Stimulated activated CD8-positive, alpha-beta memory T cell treated with anti-CD3 and anti-CD28 coated beads, Interleukin-4, amount 100 ng/mL, for 4 hours (primary cell): Measurements from ENCODE around the gene LPAR3.
"Not testable (repeated sequence)": the region's sequence is repeated elsewhere in the genome, so short reads cannot be mapped to it uniquely, and the experiment has no call there.

Experiments used
- DNase-seq, 2 donors: peaks; one replicate each; pipeline ENCODE4 v3.0.0-alpha.2; 2020; ENCODE audit warnings: low read depth in 2 of 2, low spot score in 1 of 2

LPAR3 gene

DNA sequence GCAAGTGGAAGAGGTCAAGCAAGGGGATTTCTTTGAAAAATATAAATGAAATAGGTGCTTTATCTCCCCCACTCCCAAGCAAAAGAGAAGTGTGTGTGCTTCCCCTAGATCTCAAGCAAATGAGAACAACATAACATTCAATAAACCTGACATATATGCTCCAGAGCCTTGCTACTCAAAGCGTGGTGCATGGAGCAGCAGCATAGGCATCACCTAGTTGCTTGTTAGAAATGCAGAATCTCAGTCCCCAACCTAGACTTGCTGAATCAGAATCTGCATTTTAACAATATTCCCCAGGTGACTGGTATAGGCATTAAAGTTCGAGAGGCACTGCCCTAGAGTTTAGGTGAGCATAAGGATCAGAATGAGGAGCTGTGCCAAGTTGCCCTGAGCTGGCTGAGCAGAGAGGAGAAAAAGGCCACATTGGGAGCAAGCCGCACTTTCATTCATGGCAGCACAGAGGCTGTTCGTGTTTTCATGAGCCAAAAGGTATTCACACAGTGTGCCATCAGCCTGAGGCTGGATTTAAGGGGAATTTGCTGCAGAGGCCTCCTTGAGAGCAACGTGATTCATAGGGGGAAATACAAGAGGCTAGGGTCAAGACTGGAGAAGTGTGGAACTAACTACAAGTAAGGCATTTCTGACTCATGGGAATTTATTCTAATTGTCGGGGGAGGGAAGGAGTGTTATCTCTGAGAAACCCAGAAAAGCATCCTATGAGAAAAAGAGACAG lies 14.3 kb upstream of the LPAR3 start:
- no peak for DNase-seq

- not testable (repeated sequence) for DNase-seq
Observed at GRCh38 chr1:84902727-84903126, 9.7 kb upstream of the LPAR3 start.

DNA sequence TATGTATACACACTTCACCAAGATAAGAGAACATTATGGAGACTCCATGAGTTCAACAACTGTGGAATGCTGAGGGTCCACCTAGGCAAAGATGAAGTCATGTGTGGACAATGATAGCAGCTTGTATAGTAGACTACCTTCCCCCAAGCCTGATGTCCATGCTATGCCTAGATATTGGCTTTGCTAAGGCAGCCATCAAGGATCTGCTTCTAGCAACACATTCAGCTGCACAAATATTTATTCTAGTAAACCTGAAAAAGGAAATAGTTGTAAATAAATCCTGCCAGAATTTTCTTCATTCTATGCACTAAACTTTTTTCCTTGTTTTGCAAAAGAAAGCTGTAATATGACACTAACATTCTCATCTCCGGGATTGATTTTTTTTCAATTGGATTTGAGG lies 7.0 kb upstream of the LPAR3 start:
- DNase-seq = no peak

DNA sequence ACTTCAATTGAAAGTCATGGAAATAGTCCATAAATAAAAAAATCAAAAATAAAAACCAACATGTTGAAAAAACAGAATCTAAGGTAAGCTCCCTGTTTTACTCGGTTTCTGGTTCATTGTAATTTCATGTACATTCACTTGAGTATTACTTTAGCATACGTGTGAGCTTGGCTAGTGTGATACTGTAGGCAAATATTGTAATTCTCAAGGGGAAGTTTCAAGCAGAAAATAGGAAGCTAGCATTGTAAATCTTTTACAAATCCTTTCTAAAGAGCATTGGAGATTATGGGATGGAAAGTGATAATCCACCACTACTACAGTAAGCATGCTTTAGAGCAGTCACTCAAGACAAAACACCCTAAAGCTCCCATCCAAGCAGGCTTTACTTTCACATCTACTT lies 3.3 kb upstream of the LPAR3 start:
- no peak for DNase-seq

DNA sequence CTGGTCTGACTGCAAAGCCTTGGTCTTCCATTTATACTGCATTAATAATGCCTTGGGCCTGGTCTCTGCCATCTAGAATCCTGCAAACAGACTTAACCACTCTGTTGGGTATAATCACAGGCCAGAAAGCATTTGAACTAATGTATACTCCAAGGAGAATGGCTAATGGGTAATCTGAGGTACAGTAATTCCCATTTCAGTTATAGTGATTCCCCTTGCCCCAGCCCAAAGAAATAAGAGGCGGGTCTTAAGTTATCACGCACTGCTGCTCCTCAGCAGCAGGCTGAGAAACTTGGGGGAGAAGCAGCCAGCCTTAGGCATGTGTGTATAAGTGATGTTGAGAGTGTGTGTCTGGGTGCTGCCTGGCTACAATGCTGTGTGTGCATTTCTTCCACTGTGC lies 2.4 kb downstream of the LPAR3 start:
- no peak for DNase-seq

DNA sequence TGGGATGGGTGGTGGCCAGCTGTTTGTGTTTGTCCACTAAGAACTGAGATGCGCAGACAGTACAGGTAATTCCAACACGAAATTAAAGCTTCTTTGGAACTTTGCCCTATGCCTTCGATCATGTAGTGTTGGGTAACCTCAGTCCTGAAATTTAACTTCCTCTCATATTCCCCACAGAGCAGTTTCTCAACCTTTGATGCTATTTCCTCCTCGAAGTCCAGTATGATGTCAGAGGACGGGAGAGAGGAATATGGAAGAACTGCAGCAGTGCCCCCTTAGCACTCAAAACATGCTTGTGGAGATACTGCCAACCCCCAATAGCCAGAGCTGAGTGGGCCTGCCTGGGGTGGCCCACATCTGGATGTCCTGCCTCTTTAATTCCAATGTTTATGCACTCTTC lies 3.6 kb downstream of the LPAR3 start:
- DNase-seq = no peak

- peak in 1 of 2 donors; percentile 12 for DNase-seq
Observed at GRCh38 chr1:84888753-84889152, 4.3 kb downstream of the LPAR3 start.

GRCh38 chr1:84887261-84887934 lies 5.6 kb downstream of the LPAR3 start:
- DNase-seq = no peak

DNA sequence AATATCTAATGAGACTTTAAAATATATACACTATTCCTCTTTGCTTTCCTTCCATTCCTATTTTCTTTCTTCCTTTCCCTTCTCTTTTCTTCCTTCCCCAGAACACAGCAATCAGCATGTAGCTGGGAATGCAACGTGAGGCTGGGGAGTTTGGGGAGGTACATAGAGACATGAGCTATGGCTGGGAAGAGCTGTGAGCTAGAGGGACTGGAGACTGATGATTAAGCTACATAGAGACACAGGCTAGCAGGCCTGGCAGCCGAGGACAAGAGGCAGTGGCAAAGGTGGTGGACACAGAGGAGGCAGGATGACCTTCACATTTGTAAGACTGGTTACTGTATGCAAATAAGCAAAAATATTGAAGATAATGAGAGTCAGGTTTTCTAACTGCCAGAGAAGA lies 7.5 kb downstream of the LPAR3 start:
- DNase-seq = no peak

GRCh38 chr1:84884671-84885389 lies 8.2 kb downstream of the LPAR3 start:
- no peak for DNase-seq

DNA sequence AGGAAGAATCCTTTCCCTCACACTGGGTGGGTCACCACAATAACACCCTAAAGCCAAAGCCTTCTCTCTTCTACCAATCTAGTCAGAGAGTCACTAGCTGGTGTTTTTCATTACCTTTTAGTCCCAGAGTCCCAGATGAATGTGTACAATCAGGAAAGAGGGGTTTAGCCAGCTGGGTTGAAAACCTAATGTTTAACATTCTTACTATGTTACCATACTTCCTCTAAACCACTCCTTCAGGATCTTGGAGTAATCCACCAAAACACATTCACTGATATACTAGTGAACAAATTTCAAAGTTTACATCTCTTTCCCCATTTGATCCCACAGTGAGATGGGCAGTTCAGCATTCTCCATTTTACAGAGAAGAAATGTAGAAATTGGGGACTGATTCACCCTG lies 9.7 kb downstream of the LPAR3 start:
- no peak for DNase-seq

GRCh38 chr1:84877592-84877991 lies 15.4 kb downstream of the LPAR3 start:
- DNase-seq = no peak

DNA sequence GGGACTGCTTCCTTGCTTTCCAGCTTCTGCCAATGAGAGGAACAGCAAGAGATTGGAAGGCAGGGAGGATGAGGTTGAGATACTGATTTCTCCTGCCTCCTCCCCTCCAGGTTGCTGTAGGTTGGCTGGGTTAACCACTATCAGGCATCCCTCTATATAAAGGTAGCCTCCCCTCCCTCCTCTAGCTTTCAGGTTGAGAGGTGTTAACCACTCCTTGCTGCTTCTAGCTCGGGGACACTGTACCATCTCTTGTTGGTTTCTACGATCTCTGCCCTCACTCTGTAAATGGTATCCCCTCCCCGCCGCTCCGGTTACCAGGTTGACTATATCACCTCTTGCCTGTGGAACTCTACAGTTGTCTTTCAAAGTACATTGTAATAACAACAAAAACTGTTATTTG lies 16.7 kb downstream of the LPAR3 start:
- DNase-seq = no peak

DNA sequence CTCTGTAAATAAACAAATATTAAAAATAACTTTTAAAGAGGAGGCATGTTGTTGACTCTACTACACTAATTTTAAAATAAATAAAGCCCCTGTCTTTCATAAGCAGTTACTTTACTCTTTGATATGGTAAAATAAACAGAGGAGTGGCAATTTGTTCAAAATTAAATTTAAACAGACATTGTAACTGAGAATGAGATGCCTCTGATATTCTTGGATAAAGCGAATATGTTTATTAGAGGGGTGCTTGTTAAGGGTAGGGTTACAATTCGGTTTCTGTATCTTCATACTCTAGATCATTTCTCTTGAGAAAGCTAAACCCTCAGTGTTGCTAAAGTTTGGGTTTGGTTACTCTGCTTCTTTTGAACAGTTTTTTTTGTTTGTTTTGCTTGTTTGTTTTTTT lies 19.6 kb downstream of the LPAR3 start:
- DNase-seq = no peak

DNA sequence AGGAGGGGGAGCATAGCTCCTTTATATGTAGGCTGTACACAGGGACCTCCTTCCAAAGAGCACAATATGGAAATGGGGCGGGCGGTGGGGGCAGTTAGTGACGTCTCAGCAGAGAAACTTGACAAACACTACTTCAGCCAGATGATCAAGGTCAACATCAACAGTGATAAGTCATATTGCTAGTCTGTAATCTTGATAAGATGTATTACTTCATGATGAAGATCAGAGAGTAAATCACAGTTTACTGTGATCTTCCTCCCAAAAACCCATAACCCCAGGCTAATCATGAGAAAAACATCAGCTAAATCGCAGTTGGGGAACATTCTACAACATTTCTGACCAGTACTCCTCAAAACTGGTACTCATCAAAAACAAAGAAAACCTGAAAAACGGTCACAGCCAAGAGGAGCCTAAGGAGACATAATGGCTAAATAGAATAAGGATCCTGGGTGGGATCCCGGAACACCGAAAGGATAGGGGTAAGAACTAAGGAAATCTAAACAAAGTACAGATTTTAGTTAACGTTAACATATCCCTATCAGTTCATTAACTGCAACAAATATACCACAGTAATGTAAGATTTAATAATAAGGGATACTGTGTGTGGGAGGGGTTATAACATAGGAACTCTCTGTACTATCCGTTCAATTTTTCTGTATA lies 20.2 kb downstream of the LPAR3 start:
- DNase-seq = no peak

- DNase-seq = no peak
Observed at GRCh38 chr1:84871181-84871580, 21.8 kb downstream of the LPAR3 start.

DNA sequence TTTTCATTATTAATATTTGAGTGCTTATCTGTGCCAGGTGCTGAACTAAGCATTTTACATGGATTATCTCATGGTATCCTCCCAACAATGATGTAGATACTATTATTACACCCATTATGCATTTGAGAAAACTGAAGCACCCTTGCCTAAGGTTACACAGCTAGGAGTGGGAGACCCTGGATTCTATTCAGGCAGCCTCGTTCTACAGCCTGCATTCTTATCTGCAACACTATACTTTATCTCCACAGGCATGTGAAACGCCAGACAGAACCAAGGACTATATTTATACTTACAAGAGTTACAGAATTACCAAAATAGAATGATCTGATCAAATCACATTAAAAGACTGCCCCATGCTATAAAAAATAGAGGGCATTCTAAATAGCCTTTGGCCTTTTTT lies 22.4 kb downstream of the LPAR3 start:
- no peak for DNase-seq

DNA sequence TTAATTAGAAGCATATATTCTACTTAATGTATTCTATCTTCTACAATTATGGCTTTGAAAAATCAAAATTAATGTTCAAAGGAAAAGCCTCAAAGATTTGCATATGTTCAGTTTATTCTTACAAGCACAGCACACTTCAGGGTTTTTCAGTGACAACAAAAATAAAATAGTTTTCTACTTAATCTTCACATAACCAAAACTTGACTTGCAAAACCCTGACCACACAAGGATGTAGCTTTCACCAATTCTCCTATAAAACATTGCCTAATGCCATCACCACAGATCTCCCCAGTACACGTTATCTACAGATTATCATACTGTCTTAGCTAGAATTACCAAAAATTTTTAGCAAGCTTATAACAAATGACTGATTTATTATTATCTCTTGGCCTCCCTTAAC lies 23.3 kb downstream of the LPAR3 start:
- DNase-seq = no peak

- DNase-seq = peak; percentile 6 to 36
Observed at GRCh38 chr1:84862810-84863251, 30.2 kb downstream of the LPAR3 start.

GRCh38 chr1:84861988-84862644 lies 30.9 kb downstream of the LPAR3 start:
- DNase-seq = no peak

- DNase-seq = no peak
Observed at GRCh38 chr1:84861516-84861915, 31.5 kb downstream of the LPAR3 start.
